EH (cell line): Measurements from ENCODE around the gene KAT7.
"Not testable (repeated sequence)": the region's sequence is repeated elsewhere in the genome, so short reads cannot be mapped to it uniquely, and the experiment has no call there.

Experiments
- DNase-seq: peaks from one replicate; pipeline ENCODE4 v3.0.0-alpha.2; 2015; ENCODE audit warnings: low read depth

KAT7 gene

GRCh38 chr17:49788478-49789242 is at the start of gene KAT7:
KAT7 (plus strand) TSS chr17:49788681; CDS start chr17:49788835, 154 bp downstream.
- peak; percentile 100 for DNase-seq

- no peak for DNase-seq
Observed at GRCh38 chr17:49739641-49740271, 48.7 kb upstream of the KAT7 start.

DNA sequence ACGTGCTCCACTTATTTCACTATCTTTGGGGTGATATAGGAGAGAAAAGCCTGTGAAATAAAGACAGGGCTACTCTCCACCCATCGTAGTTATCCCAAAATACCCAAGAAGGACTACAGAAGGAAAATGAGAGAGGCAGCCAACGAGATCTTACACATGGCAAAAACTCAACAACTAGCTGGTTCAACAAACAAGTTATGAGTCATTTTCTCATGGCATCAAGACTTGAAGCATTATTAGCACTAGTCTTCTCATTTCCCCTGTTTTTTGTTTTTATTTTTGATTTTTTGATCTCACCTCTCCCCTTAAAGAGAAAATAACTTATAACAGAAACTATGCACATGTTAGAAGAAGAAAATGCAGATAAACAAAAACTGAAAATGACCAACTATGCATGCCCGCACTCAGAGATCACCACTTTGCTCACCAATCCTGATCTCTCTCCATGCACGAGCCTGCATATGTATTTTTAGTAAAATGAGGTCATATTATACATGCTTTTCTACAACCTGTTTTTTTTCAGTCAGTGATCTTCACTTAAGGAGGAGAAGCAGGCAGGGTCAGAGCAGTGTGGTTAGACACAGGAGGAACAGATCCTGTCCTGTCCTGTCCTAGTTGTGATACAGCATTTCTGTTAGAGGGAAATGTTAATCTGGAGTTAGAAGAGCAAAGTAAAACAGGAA is 47.3 kb upstream of the KAT7 start:
- DNase-seq = no peak

- no peak for DNase-seq
Observed at GRCh38 chr17:49741692-49742076, 46.8 kb upstream of the KAT7 start.

- DNase-seq = peak; percentile 32
Observed at GRCh38 chr17:49742166-49742638, 46.3 kb upstream of the KAT7 start.

DNA sequence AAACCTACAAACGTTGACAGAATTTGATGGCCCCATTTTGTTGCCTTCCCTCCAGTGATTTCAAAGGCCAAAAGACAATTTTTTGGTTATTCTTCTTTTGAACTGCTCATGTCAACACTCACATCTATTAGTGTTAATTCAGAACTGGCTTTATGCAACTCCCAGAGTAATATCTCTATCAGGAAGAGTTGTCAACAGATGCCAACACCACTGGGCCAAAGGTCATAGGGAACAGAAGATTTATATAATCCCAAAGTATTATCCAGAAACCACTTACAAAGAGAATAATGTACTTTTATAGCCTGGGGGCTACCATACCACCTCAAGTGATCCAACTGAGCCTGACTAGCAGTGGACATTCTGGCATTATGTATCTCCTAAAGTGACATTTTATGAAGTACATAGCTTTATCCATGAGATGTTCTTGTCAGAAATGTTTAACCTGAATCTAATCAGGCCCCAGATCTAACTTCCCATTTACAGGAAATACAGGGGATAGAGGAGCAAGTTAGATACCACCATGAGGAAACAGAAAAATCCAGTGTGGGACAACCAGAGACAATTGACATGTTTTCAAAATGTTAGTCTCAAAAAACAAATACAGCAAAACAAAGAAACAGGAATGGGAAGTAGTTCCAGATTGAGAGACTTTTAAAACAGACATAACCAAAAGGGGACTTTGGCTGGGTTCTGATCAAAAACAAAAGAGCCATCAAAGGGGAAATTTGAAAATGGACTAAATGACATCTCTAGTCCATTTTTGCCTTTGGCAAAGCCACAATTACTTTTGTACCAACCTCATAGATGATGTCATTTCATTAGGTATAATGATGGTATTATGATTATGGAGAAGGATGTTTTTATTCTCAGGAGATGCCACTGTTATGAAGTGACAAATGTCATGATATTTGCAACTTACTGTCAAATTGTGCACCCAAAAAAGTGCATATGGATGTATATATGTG is 43.0 kb upstream of the KAT7 start:
- no peak for DNase-seq

DNA sequence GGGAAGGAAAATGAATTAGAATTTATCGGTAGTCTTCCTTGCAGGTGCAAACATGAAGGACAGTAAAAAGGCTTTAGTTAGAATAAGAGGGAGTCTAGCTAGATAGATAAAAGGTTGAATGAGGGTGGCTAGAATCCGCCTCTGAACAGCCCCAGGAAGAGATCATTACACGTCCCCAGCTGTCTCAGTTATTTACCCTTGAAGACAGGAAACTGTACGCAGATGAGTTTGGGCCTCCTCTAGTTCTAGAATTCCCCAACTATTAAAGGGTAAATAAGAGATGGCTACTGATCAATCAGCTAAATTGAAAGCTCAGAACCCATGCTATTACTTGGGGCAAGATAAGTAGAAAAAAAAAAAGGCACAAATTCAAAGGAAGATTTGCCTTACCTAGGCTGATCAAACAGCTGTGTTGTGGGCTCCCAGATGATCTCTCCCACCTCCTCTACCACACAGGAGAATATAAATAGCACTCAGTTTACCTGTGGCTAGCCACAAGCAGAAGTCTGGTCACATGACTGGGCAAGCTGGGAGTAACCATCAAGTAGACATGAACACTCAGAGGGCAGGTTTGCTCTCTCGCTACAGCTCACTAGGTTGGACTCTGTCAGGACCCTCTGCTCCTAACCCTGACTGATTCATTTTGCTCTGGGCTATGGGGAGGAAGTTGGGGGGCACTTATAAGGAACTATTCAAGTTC is 41.5 kb upstream of the KAT7 start:
- no peak for DNase-seq

DNA sequence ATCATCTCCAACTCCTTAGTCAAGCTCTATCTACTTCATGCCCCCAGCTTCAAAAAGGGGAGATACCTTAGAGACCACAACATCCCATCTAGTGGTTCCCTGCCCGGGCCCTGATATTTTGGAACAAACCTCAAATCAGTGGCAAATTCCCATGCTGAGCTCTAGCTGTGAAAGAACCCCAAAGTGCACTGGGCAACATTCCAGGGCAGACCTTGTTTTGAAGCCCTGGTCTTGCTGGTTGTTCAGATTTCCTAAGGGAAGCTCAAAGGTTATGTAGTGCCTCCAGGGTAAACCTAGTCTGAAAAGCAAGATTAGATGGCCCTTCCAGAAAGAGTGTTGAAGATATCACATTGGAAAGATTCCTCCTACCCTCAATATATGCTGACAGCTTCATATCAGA is 40.8 kb upstream of the KAT7 start:
- no peak for DNase-seq

DNA sequence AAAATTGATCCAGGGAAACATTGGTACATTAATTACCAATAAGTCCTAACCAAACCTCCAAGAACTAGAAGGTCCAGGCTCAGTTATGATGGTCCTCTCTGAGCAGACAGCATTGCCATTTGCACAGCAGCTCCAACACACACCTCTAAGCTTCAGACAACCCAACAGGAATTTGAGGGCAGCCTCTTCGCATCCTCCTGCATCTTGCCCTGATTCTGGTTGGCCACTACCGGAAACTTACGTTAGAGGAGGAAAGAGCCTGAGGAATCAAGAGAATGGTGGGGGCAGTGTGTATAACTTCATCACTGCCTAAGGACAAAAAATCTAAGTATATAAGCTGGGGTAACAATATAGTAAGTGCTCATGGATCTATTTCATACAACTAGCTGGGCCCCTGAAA is 40.3 kb upstream of the KAT7 start:
- DNase-seq = no peak

GRCh38 chr17:49748791-49749190 is 39.7 kb upstream of the KAT7 start:
- no peak for DNase-seq

- no peak for DNase-seq
Observed at GRCh38 chr17:49749730-49750129, 38.8 kb upstream of the KAT7 start.

GRCh38 chr17:49752508-49752907 is 36.0 kb upstream of the KAT7 start:
- DNase-seq = no peak

GRCh38 chr17:49753959-49754391 is 34.5 kb upstream of the KAT7 start:
- DNase-seq = no peak

DNA sequence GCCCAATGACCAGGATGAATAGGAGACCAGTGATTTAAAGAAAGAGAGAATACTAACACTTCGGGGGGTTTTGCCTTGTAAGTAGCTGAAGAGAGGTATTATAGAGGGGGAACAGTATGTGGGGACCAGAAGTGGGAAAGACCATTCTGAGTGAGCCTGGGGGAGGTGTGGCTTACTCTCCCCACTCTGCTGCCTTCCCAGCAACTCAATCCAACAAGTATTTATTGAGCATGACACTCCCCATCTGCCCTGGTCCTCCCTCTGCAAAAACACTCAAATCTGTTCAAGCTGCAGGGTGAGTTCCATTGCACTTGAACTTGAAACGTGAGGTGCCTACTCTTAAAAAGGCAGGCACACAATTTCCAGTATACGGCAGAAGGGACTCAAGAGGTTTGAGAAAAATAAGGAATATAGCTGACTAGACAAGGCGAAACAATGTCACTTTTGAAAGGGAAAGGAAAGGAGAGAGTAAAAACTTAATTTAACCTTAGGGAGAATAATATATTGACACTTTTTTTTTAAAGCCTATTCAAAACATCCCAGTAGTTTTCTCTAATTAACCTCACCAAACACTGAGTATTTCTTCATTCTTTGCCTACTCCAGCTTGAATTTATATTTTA is 32.7 kb upstream of the KAT7 start:
- no peak for DNase-seq

- DNase-seq = no peak
Observed at GRCh38 chr17:49756323-49757150, 31.9 kb upstream of the KAT7 start.

GRCh38 chr17:49757151-49757777 is 31.2 kb upstream of the KAT7 start:
- DNase-seq = no peak

GRCh38 chr17:49758464-49759010 is 29.9 kb upstream of the KAT7 start:
- not testable (repeated sequence) for DNase-seq

DNA sequence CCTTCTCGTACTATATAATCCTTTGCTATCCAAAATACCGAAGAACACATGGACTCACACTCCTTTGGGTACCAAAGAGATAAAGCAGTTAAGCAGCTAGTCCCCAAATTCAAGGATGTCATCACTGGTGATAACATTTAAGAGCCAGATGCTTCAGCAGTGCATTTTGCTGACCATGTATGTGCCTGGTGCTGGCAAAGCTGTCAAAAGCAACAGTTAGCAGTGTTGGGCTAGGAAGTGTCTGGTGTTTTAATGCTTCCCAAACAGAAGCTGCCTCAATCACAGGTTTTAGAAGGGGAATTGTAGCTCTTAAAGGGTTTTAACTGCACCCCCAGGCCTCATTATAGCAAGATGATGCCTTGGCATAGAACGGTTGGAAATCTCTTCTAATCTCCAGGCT is 29.3 kb upstream of the KAT7 start:
- no peak for DNase-seq

DNA sequence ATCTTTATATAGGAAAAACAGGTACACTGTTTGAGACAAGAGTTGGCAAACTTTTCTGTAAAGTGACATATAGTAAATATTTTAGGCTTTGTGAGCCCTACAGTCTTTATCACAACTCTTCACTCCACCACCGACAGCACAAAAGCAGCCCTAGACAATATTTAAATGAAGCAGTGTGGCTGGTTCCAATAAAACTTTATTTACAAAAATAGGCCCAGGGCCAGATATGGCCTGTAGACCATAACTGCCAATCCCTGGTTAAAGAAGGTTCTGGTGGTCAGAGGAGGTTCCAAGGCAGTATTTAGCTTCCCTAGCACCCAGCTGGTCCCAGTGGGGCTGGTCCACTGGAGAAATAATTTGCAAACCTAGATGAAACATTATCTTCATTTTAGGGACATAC is 28.2 kb upstream of the KAT7 start:
- DNase-seq = no peak
